Loucy (cell line): ENCODE data around the gene CNTNAP2.
"Not testable (repeated sequence)": the region's sequence is repeated elsewhere in the genome, so short reads cannot be mapped to it uniquely, and the experiment has no call there.

ENCODE experiments used
- H2AFZ ChIP-seq: fragments of 200-600 bp; sonication (generic); 2 replicates; pipeline ENCODE4 v1.6.0; 2016; ENCODE audit warnings: antibody characterized with exemption, mild to moderate bottlenecking, low read length, moderate library complexity
- H3F3A ChIP-seq: fragments of 200-600 bp; 2 replicates; pipeline ENCODE4 v1.6.0; 2016; ENCODE audit warnings: antibody characterized with exemption, low read depth, mild to moderate bottlenecking
- H3K27me3 ChIP-seq: fragments of 200-600 bp; sonication (generic); 2 replicates; pipeline ENCODE4 v1.6.1; 2014; ENCODE audit warnings: low read length, mild to moderate bottlenecking; ENCODE audit not compliant: insufficient read depth, poor library complexity, severe bottlenecking
- H3K36me3 ChIP-seq: fragments of 200-600 bp; sonication (generic); 2 replicates; pipeline ENCODE4 v1.6.1; 2016; ENCODE audit warnings: low read length; ENCODE audit not compliant: insufficient read depth
- H3K4me1 ChIP-seq: fragments of 200-600 bp; sonication (generic); 2 replicates; pipeline ENCODE4 v1.5.1; 2014; ENCODE audit warnings: low read length, mild to moderate bottlenecking; ENCODE audit not compliant: insufficient read depth, poor library complexity, severe bottlenecking
- H3K4me2 ChIP-seq: fragments of 200-600 bp; sonication (generic); 2 replicates; pipeline ENCODE4 v1.6.0; 2014; ENCODE audit warnings: antibody characterized with exemption, low read length, low read depth, mild to moderate bottlenecking; ENCODE audit not compliant: poor library complexity, severe bottlenecking
- H3K4me3 ChIP-seq: fragments of 200-600 bp; sonication (generic); 2 replicates; pipeline ENCODE4 v1.5.1; 2014; ENCODE audit warnings: low read length, mild to moderate bottlenecking, mixed read lengths; ENCODE audit not compliant: poor library complexity, severe bottlenecking
- H3K79me2 ChIP-seq: fragments of 200-600 bp; sonication (generic); 2 replicates; pipeline ENCODE4 v1.6.1; 2014; ENCODE audit warnings: low read length; ENCODE audit not compliant: insufficient read depth
- H3K9ac ChIP-seq: fragments of 200-600 bp; sonication (generic); 2 replicates; pipeline ENCODE4 v1.6.0; 2014; ENCODE audit warnings: mild to moderate bottlenecking, low read depth, low read length, moderate library complexity; ENCODE audit not compliant: poor library complexity, severe bottlenecking
- H3K9me2 ChIP-seq: fragments of 200-600 bp; sonication (generic); replicated peaks from 2 replicates; pipeline ENCODE4 v1.6.1; 2016; ENCODE audit warnings: low read depth, low read length, mixed read lengths
- H3K9me3 ChIP-seq: fragments of 200-600 bp; sonication (generic); 2 replicates; pipeline ENCODE4 v1.6.1; 2014; ENCODE audit warnings: mild to moderate bottlenecking, antibody characterized with exemption, low read length, low read depth; ENCODE audit not compliant: insufficient read depth
- H4K20me1 ChIP-seq: fragments of 200-600 bp; sonication (generic); 2 replicates; pipeline ENCODE4 v1.6.0; 2014; ENCODE audit warnings: antibody characterized with exemption, low read length, mild to moderate bottlenecking; ENCODE audit not compliant: insufficient read depth, poor library complexity, severe bottlenecking
- CTCF ChIP-seq: fragments of 200-600 bp; sonication (generic); conservative IDR thresholded peaks from 2 replicates; pipeline ENCODE4 v1.5.1; 2014; ENCODE audit warnings: mild to moderate bottlenecking, antibody characterized with exemption, low read length
- EZH2phosphoT487 ChIP-seq: fragments of 200-600 bp; IDR thresholded peaks from 2 replicates; pipeline ENCODE4 v1.6.1; 2018; ENCODE audit warnings: antibody characterized with exemption, mild to moderate bottlenecking, moderate library complexity, borderline replicate concordance

Gene CNTNAP2

GRCh38 chr7:148328906-148329305 is 2212.3 kb downstream of the CNTNAP2 start:
- H3K4me3 ChIP-seq: no peak overlapping the region
- no peaks in the 10 kb centered on the region for H4K20me1 ChIP-seq
- no peak overlapping the region for H3K9ac ChIP-seq
- H3K9me2 ChIP-seq: no peaks in the 10 kb centered on the region
- H3K4me1 ChIP-seq: no peaks in the 10 kb centered on the region
- TF ChIP-seq EZH2phosphoT487 (no peak), CTCF (no peak)
- H3K36me3 ChIP-seq: no peaks in the 10 kb centered on the region
- no peaks in the 10 kb centered on the region for H3F3A ChIP-seq
- H3K4me2 ChIP-seq: no peak overlapping the region
- no peaks in the 10 kb centered on the region for H3K79me2 ChIP-seq
- peaks cover 19% of the 10 kb centered on the region; the same call in 1 of the 2 replicates for H3K9me3 ChIP-seq
- H3K27me3 ChIP-seq: no peaks in the 10 kb centered on the region
- no peak overlapping the region for H2AFZ ChIP-seq

- no peak overlapping the region for H3K9ac ChIP-seq
- no peaks in the 10 kb centered on the region for H3K79me2 ChIP-seq
- H3K4me1 ChIP-seq: no peaks in the 10 kb centered on the region
- H3K9me3 ChIP-seq: peaks cover 19% of the 10 kb centered on the region; the same call in 1 of the 2 replicates
- no peak overlapping the region for H3K4me2 ChIP-seq
- no peaks in the 10 kb centered on the region for H3K27me3 ChIP-seq
- H3F3A ChIP-seq: no peaks in the 10 kb centered on the region
- no peaks in the 10 kb centered on the region for H3K9me2 ChIP-seq
- no peak overlapping the region for H2AFZ ChIP-seq
- H3K36me3 ChIP-seq: no peaks in the 10 kb centered on the region
- TF ChIP-seq EZH2phosphoT487 (no peak), CTCF (no peak)
- H3K4me3 ChIP-seq: no peak overlapping the region
- no peaks in the 10 kb centered on the region for H4K20me1 ChIP-seq
Observed at GRCh38 chr7:148330124-148330818, 2213.7 kb downstream of the CNTNAP2 start.

GRCh38 chr7:148330822-148331221 is 2214.2 kb downstream of the CNTNAP2 start:
- H3K4me1 ChIP-seq: no peaks in the 10 kb centered on the region

GRCh38 chr7:148331456-148331855 is 2214.9 kb downstream of the CNTNAP2 start:
- H3K9me2 ChIP-seq, H3K4me2 ChIP-seq, H3K9ac ChIP-seq, H3K79me2 ChIP-seq, H3K36me3 ChIP-seq, H2AFZ ChIP-seq, H3K27me3 ChIP-seq, H3K4me3 ChIP-seq, H3F3A ChIP-seq, H3K4me1 ChIP-seq, H4K20me1 ChIP-seq: not testable (repeated sequence)
- H3K9me3 ChIP-seq: peaks cover 17% of the 10 kb centered on the region; the same call in 1 of the 2 replicates

More at GRCh38 chr7:148330822-148331221, 2214.2 kb downstream of the CNTNAP2 start:
- H3K9me3 ChIP-seq: peaks cover 17% of the 10 kb centered on the region; the same call in 1 of the 2 replicates
- no peaks in the 10 kb centered on the region for H3K27me3 ChIP-seq
- no peak for TF ChIP-seq CTCF
- no peak for TF ChIP-seq EZH2phosphoT487
- H3K4me3 ChIP-seq: no peak overlapping the region
- no peaks in the 10 kb centered on the region for H4K20me1 ChIP-seq
- H3K4me2 ChIP-seq: no peak overlapping the region
- H3F3A ChIP-seq: no peaks in the 10 kb centered on the region
- H3K9me2 ChIP-seq: no peaks in the 10 kb centered on the region
- H2AFZ ChIP-seq: no peak overlapping the region
- no peaks in the 10 kb centered on the region for H3K79me2 ChIP-seq
- H3K36me3 ChIP-seq: no peaks in the 10 kb centered on the region
- H3K9ac ChIP-seq: no peak overlapping the region
